Measurements from ENCODE around the gene PLA2G5. TPM values are rescaled to one million over a fixed set of nuclear protein-coding genes. Genes with fewer than 3 reads are reported as not detected.

PLA2G5 gene
- total RNA-seq, 4 donors from 2014 or later, result 1.1 to 5.0 (median 2.2) TPM

GRCh38 chr1:20063861-20064292, 6.1 kb upstream of the PLA2G5 start:
- Histone ChIP-seq H3K4me3 (replicated peaks in 1 of 3) (no peak overlapping the region), H3K9me3 (no peaks in the 10 kb centered on the region), H3K27me3 (no peaks in the 10 kb centered on the region), H3K27ac (no peak overlapping the region), H3K4me1 (no peaks in the 10 kb centered on the region), H3K36me3 (no peaks in the 10 kb centered on the region)
- DNase-seq, result no peak
- TF ChIP-seq, protein P1, sequence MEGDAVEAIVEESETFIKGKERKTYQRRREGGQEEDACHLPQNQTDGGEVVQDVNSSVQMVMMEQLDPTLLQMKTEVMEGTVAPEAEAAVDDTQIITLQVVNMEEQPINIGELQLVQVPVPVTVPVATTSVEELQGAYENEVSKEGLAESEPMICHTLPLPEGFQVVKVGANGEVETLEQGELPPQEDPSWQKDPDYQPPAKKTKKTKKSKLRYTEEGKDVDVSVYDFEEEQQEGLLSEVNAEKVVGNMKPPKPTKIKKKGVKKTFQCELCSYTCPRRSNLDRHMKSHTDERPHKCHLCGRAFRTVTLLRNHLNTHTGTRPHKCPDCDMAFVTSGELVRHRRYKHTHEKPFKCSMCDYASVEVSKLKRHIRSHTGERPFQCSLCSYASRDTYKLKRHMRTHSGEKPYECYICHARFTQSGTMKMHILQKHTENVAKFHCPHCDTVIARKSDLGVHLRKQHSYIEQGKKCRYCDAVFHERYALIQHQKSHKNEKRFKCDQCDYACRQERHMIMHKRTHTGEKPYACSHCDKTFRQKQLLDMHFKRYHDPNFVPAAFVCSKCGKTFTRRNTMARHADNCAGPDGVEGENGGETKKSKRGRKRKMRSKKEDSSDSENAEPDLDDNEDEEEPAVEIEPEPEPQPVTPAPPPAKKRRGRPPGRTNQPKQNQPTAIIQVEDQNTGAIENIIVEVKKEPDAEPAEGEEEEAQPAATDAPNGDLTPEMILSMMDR (IDR thresholded peaks at IDR 0.05), result no peak
- no peak for TF ChIP-seq POLR2A (IDR thresholded peaks at IDR 0.05)
- 78 to 79% methylated on average over 2 of the region's 2 CpGs for WGBS, 2 donors
- intact Hi-C loops (cut with DNase I), result no loop called here

- Histone ChIP-seq H3K36me3 (no peaks in the 10 kb centered on the region), H3K9me3 (no peaks in the 10 kb centered on the region), H3K4me1 (no peaks in the 10 kb centered on the region), H3K4me3 (replicated peaks in 1 of 3) (no peak overlapping the region), H3K27ac (no peak overlapping the region), H3K27me3 (no peaks in the 10 kb centered on the region)
- intact Hi-C loops (cut with DNase I), result no loop called here
- 86 to 92% methylated on average over 7 of the region's 7 CpGs for WGBS, 2 donors
- TF ChIP-seq POLR2A (IDR thresholded peaks at IDR 0.05), result no peak
- TF ChIP-seq, protein P1 (IDR thresholded peaks at IDR 0.05), result no peak
- DNase-seq, result no peak
Observed at GRCh38 chr1:20068722-20069121, 1.3 kb upstream of the PLA2G5 start.

GRCh38 chr1:20070357-20070756, 363 bp downstream of the PLA2G5 start:
- H3K27me3 ChIP-seq, result no peaks in the 10 kb centered on the region
- intact Hi-C loops (cut with DNase I), result no loop called here
- TF ChIP-seq, protein P1 (IDR thresholded peaks at IDR 0.05), result no peak
- no peak for TF ChIP-seq POLR2A (IDR thresholded peaks at IDR 0.05)
- DNase-seq, result no peak
- H3K4me3 ChIP-seq (replicated peaks in 1 of 3), result no peak overlapping the region
- no peaks in the 10 kb centered on the region for H3K36me3 ChIP-seq
- WGBS, 2 donors, result 88 to 92% methylated on average over 10 of the region's 10 CpGs
- no peaks in the 10 kb centered on the region for H3K4me1 ChIP-seq
- H3K27ac ChIP-seq, result no peak overlapping the region
- H3K9me3 ChIP-seq, result no peaks in the 10 kb centered on the region

DNA sequence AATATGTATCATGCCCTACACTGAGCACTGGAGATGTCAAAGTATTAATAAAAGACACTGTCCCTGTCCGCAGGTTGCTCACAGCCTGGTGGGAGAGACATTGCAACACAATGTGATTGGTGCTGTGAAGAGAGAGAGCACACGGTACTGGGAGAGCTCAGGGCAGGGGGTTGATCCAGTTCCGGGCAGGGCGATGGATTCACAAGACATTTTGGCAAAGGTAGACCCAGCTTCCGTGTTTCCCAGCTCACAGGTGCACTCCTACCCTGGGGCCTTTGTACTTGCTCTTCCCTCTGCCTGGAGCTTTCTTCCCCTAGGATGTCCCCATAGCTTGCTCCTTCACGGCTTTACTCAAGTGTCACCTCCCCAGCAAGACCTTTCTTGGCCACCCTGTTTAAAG, 1.4 kb downstream of the PLA2G5 start:
- H3K27me3 ChIP-seq, result peaks cover 3% of the 10 kb centered on the region
- H3K27ac ChIP-seq, result no peak overlapping the region
- no peaks in the 10 kb centered on the region for H3K9me3 ChIP-seq
- H3K36me3 ChIP-seq, result no peaks in the 10 kb centered on the region
- WGBS, 2 donors, result 81 to 95% methylated on average over 6 of the region's 6 CpGs
- DNase-seq, result no peak
- H3K4me3 ChIP-seq (replicated peaks in 1 of 3), result no peak overlapping the region
- no peak for TF ChIP-seq POLR2A (IDR thresholded peaks at IDR 0.05)
- TF ChIP-seq, protein P1 (IDR thresholded peaks at IDR 0.05), result no peak
- no peaks in the 10 kb centered on the region for H3K4me1 ChIP-seq
- intact Hi-C loops (cut with DNase I), result no loop called here

- Histone ChIP-seq H3K4me1 (no peaks in the 10 kb centered on the region), H3K36me3 (no peaks in the 10 kb centered on the region), H3K27me3 (peaks cover 5% of the 10 kb centered on the region), H3K4me3 (replicated peaks in 1 of 3) (no peak overlapping the region), H3K9me3 (no peaks in the 10 kb centered on the region), H3K27ac (no peak overlapping the region)
- 85% methylated on average over 7 of the region's 7 CpGs for WGBS, 2 donors
- TF ChIP-seq, protein P1 (IDR thresholded peaks at IDR 0.05), result no peak
- TF ChIP-seq POLR2A (IDR thresholded peaks at IDR 0.05), result no peak
- intact Hi-C loops (cut with DNase I), result no loop called here
- DNase-seq, result no peak
Observed at GRCh38 chr1:20072771-20073170, 2.8 kb downstream of the PLA2G5 start.

Data from thyroid gland (tissue), 4 donors.